Neural crest cell (in vitro differentiated cells): Measurements from ENCODE around the gene FADS2. TPM values are rescaled to one million over a fixed set of nuclear protein-coding genes. Genes with fewer than 3 reads are reported as not detected.

ENCODE experiments used
- DNase-seq: peaks from one replicate; pipeline ENCODE4 v3.0.0; 2021; ENCODE audit warnings: low read depth, mixed read lengths, low spot score
- H3K27ac Mint-ChIP-seq: one replicate; pipeline ENCODE4 v1.8.0; 2021; ENCODE audit warnings: mild to moderate bottlenecking, mixed read lengths; ENCODE audit not compliant: unreplicated experiment
- H3K27me3 Mint-ChIP-seq: 2 replicates; pipeline ENCODE4 v1.8.0; 2021; ENCODE audit warnings: low read depth, mild to moderate bottlenecking, mixed read lengths
- H3K36me3 Mint-ChIP-seq: 2 replicates; pipeline ENCODE4 v1.8.0; 2021; ENCODE audit warnings: low read depth, mild to moderate bottlenecking, mixed read lengths
- H3K4me1 Mint-ChIP-seq: 2 replicates; pipeline ENCODE4 v1.8.0; 2021; ENCODE audit warnings: mixed read lengths
- H3K4me3 Mint-ChIP-seq: one replicate; pipeline ENCODE4 v1.8.0; 2021; ENCODE audit warnings: mild to moderate bottlenecking, mixed read lengths
- H3K9me3 Mint-ChIP-seq: 2 replicates; pipeline ENCODE4 v1.8.0; 2021; ENCODE audit warnings: mixed read lengths
- CTCF ChIP-seq: fragments of 200-600 bp; sonication (generic); conservative IDR thresholded peaks from 2 replicates; pipeline ENCODE4 v1.5.0; 2021; ENCODE audit warnings: antibody characterized with exemption, mild to moderate bottlenecking
- total RNA-seq: library from RNA; stranded (reverse); gene quantifications from 2 replicates; pipeline ENCODE4 v1.2.1, GENCODE V29; 2021

FADS2 gene
- total RNA-seq, 1 donor from 2014 or later: 976 TPM

GRCh38 chr11:61869708-61870451 is 41.8 kb downstream of the FADS2 start:
- Mint-ChIP-seq H3K4me3 (peak overlapping the region; percentile 87), H3K27ac (peak overlapping the region; percentile 93), H3K36me3 (peaks cover 10% of the 10 kb centered on the region), H3K4me1 (peaks cover 27% of the 10 kb centered on the region), H3K27me3 (peaks cover 33% of the 10 kb centered on the region), H3K9me3 (no peaks in the 10 kb centered on the region)
- DNase-seq: peak; percentile 38
- TF ChIP-seq CTCF: no peak

GRCh38 chr11:61870541-61871031 is 42.5 kb downstream of the FADS2 start:
- H3K27ac Mint-ChIP-seq: peak overlapping the region; percentile 84
- H3K27me3 Mint-ChIP-seq: peaks cover 33% of the 10 kb centered on the region
- H3K36me3 Mint-ChIP-seq: peaks cover 7% of the 10 kb centered on the region
- H3K9me3 Mint-ChIP-seq: no peaks in the 10 kb centered on the region
- H3K4me1 Mint-ChIP-seq: peaks cover 27% of the 10 kb centered on the region
- no peak for DNase-seq
- peak overlapping the region; percentile 87 for H3K4me3 Mint-ChIP-seq
- TF ChIP-seq CTCF: no peak

- H3K4me3 Mint-ChIP-seq: peak overlapping the region; percentile 87
- peak overlapping the region; percentile 84 for H3K27ac Mint-ChIP-seq
- peak; percentile 95 for TF ChIP-seq CTCF
These were observed 43.1 kb downstream of the FADS2 start for GRCh38 chr11:61871158-61871597.

GRCh38 chr11:61872935-61873565 is 45.0 kb downstream of the FADS2 start:
- peak overlapping the region; percentile 64 for H3K4me3 Mint-ChIP-seq
- H3K36me3 Mint-ChIP-seq: peaks cover 2% of the 10 kb centered on the region
- no peak for TF ChIP-seq CTCF
- peaks cover 27% of the 10 kb centered on the region for H3K27me3 Mint-ChIP-seq
- no peak for DNase-seq
- no peaks in the 10 kb centered on the region for H3K9me3 Mint-ChIP-seq
- peaks cover 22% of the 10 kb centered on the region for H3K4me1 Mint-ChIP-seq
- H3K27ac Mint-ChIP-seq: no peak overlapping the region

More at GRCh38 chr11:61871158-61871597, 43.1 kb downstream of the FADS2 start:
- Mint-ChIP-seq H3K4me1 (peaks cover 22% of the 10 kb centered on the region), H3K9me3 (no peaks in the 10 kb centered on the region), H3K27me3 (peaks cover 29% of the 10 kb centered on the region), H3K36me3 (peaks cover 2% of the 10 kb centered on the region)
- DNase-seq: peak; percentile 88

- Mint-ChIP-seq H3K4me1 (peaks cover 22% of the 10 kb centered on the region), H3K9me3 (no peaks in the 10 kb centered on the region), H3K4me3 (peak overlapping the region; percentile 64), H3K36me3 (peaks cover 2% of the 10 kb centered on the region), H3K27me3 (peaks cover 24% of the 10 kb centered on the region), H3K27ac (peak overlapping the region; percentile 50)
- DNase-seq: no peak
- no peak for TF ChIP-seq CTCF
These were observed 45.7 kb downstream of the FADS2 start for GRCh38 chr11:61873588-61874376.
